Embryonic facial prominence (tissue), 1 donor: ENCODE measurements around the gene LAPTM5.
"Not testable (repeated sequence)": the region's sequence is repeated elsewhere in the genome, so short reads cannot be mapped to it uniquely, and the experiment has no call there.

ENCODE experiments used
- DNase-seq: peaks from one replicate; pipeline ENCODE4 v3.0.0-alpha.2; 2016; ENCODE audit errors: extremely low spot score

Gene LAPTM5

GRCh38 chr1:30757352-30758120 is at the start of gene LAPTM5:
Gene LAPTM5, minus strand, starts transcription at chr1:30757774. Its CDS starts 29 bp downstream, at chr1:30757745.
- DNase-seq: no peak

GRCh38 chr1:30806381-30807317 is 49.1 kb upstream of the LAPTM5 start:
- DNase-seq: no peak

DNA sequence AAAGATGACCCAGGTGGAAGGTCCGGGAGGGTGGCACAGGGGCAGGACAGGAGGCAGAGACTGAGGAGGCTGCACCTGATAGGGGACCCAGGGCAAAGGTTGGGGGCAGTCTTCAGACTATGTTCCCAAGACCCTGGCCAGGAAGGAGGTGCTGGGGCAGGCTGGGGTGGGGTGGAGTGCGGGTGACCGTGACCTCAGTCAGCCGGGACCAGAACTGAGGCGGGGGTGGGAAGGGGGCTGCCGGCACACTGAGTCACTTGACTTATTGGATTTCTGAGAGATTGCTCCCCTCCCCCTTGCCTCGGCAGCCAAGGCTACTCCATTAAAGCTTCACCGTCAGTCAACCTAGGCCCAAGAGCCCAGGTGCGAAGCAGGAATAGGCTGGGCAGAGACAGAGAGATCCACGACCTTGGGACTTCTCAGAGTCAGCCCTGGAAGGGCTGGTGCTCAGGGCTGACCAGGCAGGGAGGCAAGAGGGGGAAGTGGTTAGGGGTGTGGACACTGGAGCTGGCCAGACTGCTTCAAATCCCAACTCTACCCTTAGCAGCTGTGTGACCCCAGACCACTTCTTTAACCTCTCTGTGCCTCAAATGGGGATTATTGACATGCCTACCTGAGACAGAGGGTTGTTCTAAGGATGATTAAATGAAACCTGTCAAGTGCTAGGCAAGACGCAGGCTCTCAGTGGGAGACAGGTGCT is 47.9 kb upstream of the LAPTM5 start:
- DNase-seq: no peak

- no peak for DNase-seq
These were observed 47.2 kb upstream of the LAPTM5 start for GRCh38 chr1:30804822-30805221.

DNA sequence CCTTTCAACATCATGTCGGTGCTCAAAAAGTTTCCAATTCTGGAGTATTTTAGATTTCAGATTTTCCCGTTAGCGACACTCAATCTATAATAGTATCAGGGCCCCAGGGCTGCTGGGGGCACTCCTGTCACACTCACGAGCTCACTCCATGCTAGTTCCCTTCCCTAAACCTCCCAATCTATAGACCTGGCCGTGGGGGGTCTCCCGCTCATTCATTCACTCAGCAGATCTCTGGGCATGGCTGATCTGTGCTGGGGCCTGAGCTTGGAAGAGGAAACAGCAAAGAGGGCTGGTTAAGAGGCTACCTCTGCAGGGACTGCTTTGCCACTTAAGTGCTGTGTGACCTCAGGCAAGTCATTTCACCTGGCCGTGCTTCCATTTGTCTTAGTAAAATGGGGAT is 46.8 kb upstream of the LAPTM5 start:
- DNase-seq: no peak

DNA sequence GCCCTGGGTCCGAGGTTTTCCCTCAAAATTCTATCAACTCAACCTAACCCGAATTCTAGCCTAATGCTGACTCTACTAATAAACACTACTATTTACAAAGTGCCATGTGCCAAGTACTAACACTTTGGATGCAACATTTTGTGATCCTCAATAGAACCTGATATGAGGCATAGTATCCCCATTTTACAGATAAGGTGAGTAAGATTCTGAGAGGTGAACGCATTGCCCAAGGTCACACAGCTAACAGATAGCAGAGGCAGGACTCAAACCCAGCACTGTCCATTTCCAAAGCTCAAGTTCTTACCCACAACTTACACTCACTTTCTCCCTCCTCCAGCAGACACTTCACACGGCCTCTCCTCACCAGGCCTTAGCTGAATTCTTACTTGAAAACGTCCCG is 46.0 kb upstream of the LAPTM5 start:
- no peak for DNase-seq

DNA sequence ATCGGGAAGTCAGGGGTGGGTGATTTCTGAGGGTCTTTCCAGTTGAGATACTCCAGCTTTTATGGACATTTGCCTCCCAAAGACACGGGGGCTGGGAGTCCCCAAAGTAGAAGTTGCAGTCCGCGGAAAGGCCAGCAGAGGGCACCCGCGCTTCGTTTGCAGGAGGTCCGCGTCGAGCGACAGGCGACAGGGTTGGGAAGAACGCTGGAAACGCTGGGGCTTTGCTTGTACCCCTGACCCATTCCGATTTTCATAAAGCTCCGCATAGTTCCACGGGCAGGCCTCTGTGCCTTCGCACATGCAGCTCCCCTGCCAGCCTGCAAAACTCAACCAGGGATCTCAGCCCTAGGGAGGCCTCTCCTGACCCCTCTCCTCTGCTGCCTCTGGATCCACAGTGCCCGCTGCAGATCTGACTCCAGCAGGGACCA is 44.2 kb upstream of the LAPTM5 start:
- DNase-seq: no peak

GRCh38 chr1:30799233-30799511 is 41.6 kb upstream of the LAPTM5 start:
- DNase-seq: no peak

GRCh38 chr1:30798389-30799232 is 41.0 kb upstream of the LAPTM5 start:
- DNase-seq: no peak

- no peak for DNase-seq
These were observed 37.5 kb upstream of the LAPTM5 start for GRCh38 chr1:30795026-30795425.

GRCh38 chr1:30794260-30794659 is 36.7 kb upstream of the LAPTM5 start:
- no peak for DNase-seq

DNA sequence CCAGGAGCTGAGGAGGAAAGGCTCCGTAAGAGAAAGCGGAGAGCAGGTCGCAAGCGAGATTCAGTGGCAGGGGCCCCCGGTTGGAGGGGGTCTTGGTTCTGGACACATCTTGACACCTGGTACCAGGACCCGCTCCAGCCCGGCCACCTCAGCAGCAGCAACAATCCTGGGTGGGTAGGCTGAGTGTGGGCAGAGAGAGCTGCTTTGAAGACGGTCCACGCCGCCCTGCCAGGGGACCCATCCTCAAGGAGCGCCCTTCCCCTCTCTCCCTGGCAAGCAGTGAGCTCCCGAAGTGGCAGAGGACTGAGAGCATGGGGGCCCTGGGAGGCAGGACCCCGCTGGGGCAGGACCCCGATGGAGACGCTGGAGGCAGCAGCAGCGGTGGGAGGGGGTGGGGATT is 35.6 kb upstream of the LAPTM5 start:
- no peak for DNase-seq

DNA sequence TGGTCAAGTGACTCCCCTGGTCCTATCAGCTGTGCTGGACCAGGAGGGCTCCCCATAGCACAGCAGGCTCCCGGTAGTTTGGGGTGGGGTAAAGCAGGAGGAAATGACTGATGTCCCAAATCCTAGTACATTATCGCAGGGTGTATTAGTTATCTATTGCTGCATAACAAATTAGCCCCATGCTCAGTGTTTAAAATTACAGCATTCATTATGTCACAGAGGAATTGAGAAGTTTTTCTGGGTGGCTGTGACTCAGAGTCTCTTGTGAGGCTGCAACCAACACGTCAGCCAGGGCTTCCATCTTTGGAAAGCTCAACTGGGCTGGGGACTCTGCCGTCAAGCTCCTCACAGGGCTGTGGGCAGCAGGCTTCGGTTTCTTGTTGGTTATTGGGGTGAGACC is 34.3 kb upstream of the LAPTM5 start:
- no peak for DNase-seq

DNA sequence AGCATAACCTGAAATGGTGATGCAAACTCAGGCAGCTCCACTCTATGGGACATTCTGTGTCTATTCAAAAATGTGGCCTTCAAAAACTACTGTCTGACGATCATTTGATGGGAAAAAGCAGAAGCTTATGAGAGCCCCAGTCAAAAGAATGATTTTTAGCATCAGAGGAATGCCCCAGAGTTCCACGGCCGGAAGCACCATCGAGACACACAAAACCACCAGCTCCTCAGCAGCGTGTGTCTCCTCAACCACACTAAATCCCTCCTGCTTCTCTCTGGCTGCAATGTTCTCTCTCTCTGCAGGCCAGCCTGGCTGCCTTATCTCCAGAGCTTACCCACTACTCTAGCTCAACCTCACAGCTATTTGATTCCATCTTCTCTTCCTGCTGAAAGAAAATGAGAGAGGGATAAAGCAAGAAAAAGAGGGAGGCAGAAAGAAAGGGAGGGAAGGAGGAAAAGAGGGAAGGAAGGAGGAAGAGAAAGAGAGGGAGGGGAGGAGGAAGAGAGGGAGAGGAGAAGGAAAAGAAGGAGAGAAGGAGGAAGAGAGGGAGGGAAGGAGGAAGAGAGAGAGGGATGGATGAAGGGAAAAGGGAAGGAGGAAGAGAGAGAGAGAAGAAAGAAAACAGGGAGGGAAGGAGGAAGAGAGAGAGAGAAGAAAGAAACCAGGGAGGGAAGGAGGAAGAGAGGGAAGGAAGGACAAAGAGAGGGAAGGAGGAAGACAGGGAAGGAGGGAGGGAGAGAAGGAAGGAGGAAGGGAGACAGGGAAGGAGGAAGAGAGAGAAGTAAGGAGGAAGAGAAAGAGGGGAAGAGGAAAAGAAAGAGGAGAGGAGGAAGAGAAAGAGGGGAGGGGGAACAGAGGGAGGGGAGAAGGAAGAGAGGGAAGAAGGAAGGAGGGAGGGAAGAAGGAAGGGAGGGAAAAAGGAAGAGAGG is 33.5 kb upstream of the LAPTM5 start:
- DNase-seq: no peak

DNA sequence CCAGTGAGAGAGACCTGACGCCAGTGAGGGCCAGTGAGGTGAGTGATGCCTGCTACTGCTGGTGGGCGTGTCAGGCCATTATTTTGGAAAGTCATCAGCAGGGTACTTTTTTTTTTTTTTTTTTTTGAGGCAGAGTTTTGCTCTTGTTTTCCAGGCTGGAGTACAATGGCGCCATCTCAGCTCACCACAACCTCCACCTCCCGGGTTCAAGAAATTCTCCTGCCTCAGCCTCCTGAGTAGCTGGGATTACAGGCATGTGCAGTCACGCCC is 32.6 kb upstream of the LAPTM5 start:
- DNase-seq: not testable (repeated sequence)

GRCh38 chr1:30789388-30790255 is 32.0 kb upstream of the LAPTM5 start:
- DNase-seq: no peak

DNA sequence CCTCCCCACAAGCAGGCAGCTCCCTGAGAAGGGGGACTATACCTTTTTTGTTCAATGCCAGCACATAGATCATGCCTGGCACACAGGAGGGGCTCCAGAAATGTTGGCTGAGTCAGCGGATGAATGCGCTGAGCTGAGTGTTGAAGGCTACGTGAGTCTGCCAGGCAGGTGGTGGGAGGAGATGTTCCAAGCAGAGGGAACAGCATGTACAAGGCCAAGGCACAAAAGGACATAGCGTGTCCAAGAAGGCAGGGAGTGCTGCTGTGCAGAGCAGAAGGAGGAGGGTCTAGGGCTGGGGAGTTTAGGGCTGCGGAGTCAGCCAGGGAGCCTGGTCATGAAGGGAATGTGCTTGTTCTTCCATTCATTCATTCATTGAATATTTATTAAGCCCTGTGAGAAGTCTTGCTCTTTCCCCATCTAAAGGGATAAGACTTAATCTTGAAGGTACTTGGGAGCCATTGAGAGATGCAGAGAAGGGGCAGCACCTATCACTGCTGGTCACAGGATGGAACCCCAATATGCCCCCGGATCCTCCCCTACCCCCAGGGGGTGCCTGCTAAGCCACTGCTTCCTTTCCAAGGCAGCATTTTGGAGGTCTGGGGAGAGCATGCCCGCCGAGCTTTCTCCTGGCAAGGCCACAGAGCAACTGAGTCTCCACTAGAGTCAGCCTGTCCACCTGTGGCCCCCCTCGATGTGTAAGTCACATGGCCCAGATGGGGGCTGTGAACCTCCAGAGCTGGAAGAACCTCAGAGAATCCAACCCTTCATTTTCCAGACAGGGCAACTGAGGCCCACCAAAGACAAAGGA is 31.2 kb upstream of the LAPTM5 start:
- DNase-seq: no peak

GRCh38 chr1:30787856-30788495 is 30.4 kb upstream of the LAPTM5 start:
- no peak for DNase-seq
